Ovary (tissue), 3 donors: ENCODE measurements around the gene CCDC27.

Experiments
- CTCF ChIP-seq, 3 donors: fragments of 450-650 bp in 2 of 3; fragments of 200-600 bp in 1 of 3; IDR thresholded peaks; one replicate each; pipeline versions ENCODE4 v1.5.1 to v1.8.0; 2016 to 2022; ENCODE audit warnings: antibody characterized with exemption in 3 of 3, mild to moderate bottlenecking in 1 of 3
- EP300 ChIP-seq: sonication (generic); formaldehyde crosslinking; IDR thresholded peaks from one replicate; pipeline ENCODE4 v1.6.1; 2017; ENCODE audit warnings: antibody characterized with exemption
- donor health status: DM: no; HTN: no; CAD: no.

GRCh38 chr1:3721955-3722465, 30.2 kb upstream of the CCDC27 start:
- TF ChIP-seq CTCF (IDR thresholded peaks at IDR 0.05), result no peak
- no peak for TF ChIP-seq EP300
